GM23338 (cell line): ENCODE measurements around the gene TLE1. TPM values are rescaled to one million over a fixed set of nuclear protein-coding genes. Genes with fewer than 3 reads are reported as not detected.

Experiments used
- ATAC-seq: fragments of 200-7000 bp; cut with Tn5 transposase; 3 replicates; pipeline ENCODE4 v1.9.1; 2020
- DNase-seq: peaks from one replicate; pipeline ENCODE4 v3.0.0-alpha.2; 2015; ENCODE audit warnings: low spot score
- H2AFZ ChIP-seq: fragments of 200-600 bp; sonication (generic); 2 replicates; pipeline ENCODE4 v1.8.0; 2016; ENCODE audit warnings: antibody characterized with exemption, mild to moderate bottlenecking, moderate library complexity
- H3F3A ChIP-seq: fragments of 200-600 bp; sonication (generic); replicated peaks from 2 replicates; pipeline ENCODE4 v1.8.0; 2017; ENCODE audit warnings: antibody characterized with exemption, mixed run types, low read depth
- H3K27ac ChIP-seq: fragments of 200-600 bp; sonication (generic); 2 replicates; pipeline ENCODE4 v1.6.1; 2016; ENCODE audit warnings: low read depth
- H3K27me3 ChIP-seq: fragments of 200-600 bp; sonication (generic); 2 replicates; pipeline ENCODE4 v1.8.0; 2016; ENCODE audit warnings: mild to moderate bottlenecking, mixed run types, moderate library complexity; ENCODE audit not compliant: insufficient read depth
- H3K36me3 ChIP-seq: fragments of 200-600 bp; sonication (generic); 2 replicates; pipeline ENCODE4 v1.8.0; 2016; ENCODE audit warnings: mild to moderate bottlenecking; ENCODE audit not compliant: insufficient read depth
- H3K4me1 ChIP-seq: fragments of 200-600 bp; sonication (generic); 2 replicates; pipeline ENCODE4 v1.8.0; 2016; ENCODE audit warnings: mild to moderate bottlenecking, moderate library complexity; ENCODE audit not compliant: insufficient read depth
- H3K4me2 ChIP-seq: fragments of 200-600 bp; sonication (generic); 2 replicates; pipeline ENCODE4 v1.7.1; 2017; ENCODE audit warnings: mixed run types
- H3K4me3 ChIP-seq: fragments of 200-600 bp; sonication (generic); 2 replicates; pipeline ENCODE4 v1.6.1; 2016; ENCODE audit warnings: mixed run types
- H3K79me2 ChIP-seq: fragments of 200-600 bp; sonication (generic); replicated peaks from 2 replicates; pipeline ENCODE4 v1.8.0; 2017; ENCODE audit warnings: mild to moderate bottlenecking; ENCODE audit not compliant: insufficient read depth
- H3K9me2 ChIP-seq: fragments of 200-600 bp; sonication (generic); 2 replicates; pipeline ENCODE4 v1.8.0; 2017; ENCODE audit not compliant: insufficient read depth
- H4K20me1 ChIP-seq: fragments of 200-600 bp; sonication (generic); replicated peaks from 2 replicates; pipeline ENCODE4 v1.8.0; 2017; ENCODE audit warnings: mild to moderate bottlenecking; ENCODE audit not compliant: insufficient read depth
- H3K27ac Mint-ChIP-seq: 2 replicates; pipeline ENCODE4 v1.8.0; 2020; ENCODE audit warnings: inconsistent platforms, mild to moderate bottlenecking, moderate library complexity, mixed read lengths
- H3K27me3 Mint-ChIP-seq: 3 replicates; pipeline ENCODE4 v1.8.0; 2022; ENCODE audit warnings: low read depth, mild to moderate bottlenecking, moderate library complexity, mixed read lengths, inconsistent platforms; ENCODE audit not compliant: insufficient read depth, poor library complexity
- H3K36me3 Mint-ChIP-seq: 3 replicates; pipeline ENCODE4 v1.8.0; 2021; ENCODE audit warnings: low read depth, mild to moderate bottlenecking, inconsistent platforms, moderate library complexity, mixed read lengths
- H3K4me1 Mint-ChIP-seq: 3 replicates; pipeline ENCODE4 v1.8.0; 2020; ENCODE audit warnings: mild to moderate bottlenecking, inconsistent platforms, mixed read lengths
- H3K4me3 Mint-ChIP-seq: 3 replicates; pipeline ENCODE4 v1.8.0; 2021; ENCODE audit warnings: moderate library complexity, mild to moderate bottlenecking, inconsistent platforms, mixed read lengths
- H3K9me3 Mint-ChIP-seq: 3 replicates; pipeline ENCODE4 v1.8.0; 2020; ENCODE audit warnings: moderate library complexity, mild to moderate bottlenecking, inconsistent platforms, mixed read lengths
- CREB1 ChIP-seq: fragments of 250-450 bp; sonication (Bioruptor Pico); IDR thresholded peaks from 2 replicates; pipeline ENCODE4 v1.5.0; 2020; ENCODE audit warnings: low read depth, mild to moderate bottlenecking, moderate library complexity
- EZH2 ChIP-seq: fragments of 200-600 bp; sonication (generic); IDR thresholded peaks from one replicate; pipeline ENCODE4 v1.8.0; 2017; ENCODE audit warnings: antibody characterized with exemption, mild to moderate bottlenecking, low read depth; ENCODE audit not compliant: unreplicated experiment
- EZH2phosphoT487 ChIP-seq: fragments of 200-600 bp; sonication (generic); IDR thresholded peaks from one replicate; pipeline ENCODE4 v1.8.1; 2018; ENCODE audit warnings: antibody characterized with exemption; ENCODE audit not compliant: unreplicated experiment
- NANOG ChIP-seq: IDR thresholded peaks from 2 replicates; pipeline ENCODE4 v1.6.1; 2016; ENCODE audit warnings: antibody characterized with exemption, borderline replicate concordance
- POLR2AphosphoS5 ChIP-seq: IDR thresholded peaks from 2 replicates; pipeline ENCODE4 v1.6.1; 2016; ENCODE audit warnings: antibody characterized with exemption, low read depth
- STAT1 ChIP-seq: IDR thresholded peaks from one replicate; pipeline ENCODE4 v1.6.1; 2016; ENCODE audit warnings: antibody characterized with exemption; ENCODE audit not compliant: unreplicated experiment
- ZNF114 ChIP-seq: fragments of 250-450 bp; sonication (Bioruptor Pico); IDR thresholded peaks from 2 replicates; pipeline ENCODE4 v1.5.0; 2020; ENCODE audit warnings: mild to moderate bottlenecking, moderate library complexity
- ZNF331 ChIP-seq: fragments of 250-450 bp; sonication (Bioruptor Pico); IDR thresholded peaks from 2 replicates; pipeline ENCODE4 v1.5.0; 2020; ENCODE audit warnings: low read depth, mild to moderate bottlenecking, moderate library complexity
- ZNF462 ChIP-seq: fragments of 250-450 bp; sonication (Bioruptor Pico); IDR thresholded peaks from 2 replicates; pipeline ENCODE4 v1.5.0; 2020; ENCODE audit warnings: mild to moderate bottlenecking, moderate library complexity
- polyA plus RNA-seq: library from polyadenylated mRNA; unstranded; fragments of >200 nt; fragmentation: Nextera tagmentation; extraction: Ambion mirVana; gene quantifications from 2 replicates; pipeline ENCODE4 v1.2.1, GENCODE V29; 2016
- total RNA-seq: library from RNA; depleted of rRNA; stranded (reverse); fragments of >200 nt; shearing (Covaris generic); gene quantifications from 2 replicates; pipeline ENCODE4 v1.2.3, GENCODE V29; 2014
- TF ChIP-seq, protein P1 (sequence below), 2 experiments: fragments of 200-600 bp in 1 of 2; sonication (generic) in 1 of 2; conservative IDR thresholded peaks; 2 replicates each; pipeline versions ENCODE4 v1.5.1 to v1.6.1; 2016 to 2017; ENCODE audit warnings: antibody characterized with exemption in 2 of 2, low read depth in 2 of 2, mild to moderate bottlenecking in 2 of 2, moderate library complexity in 1 of 2

The TLE1 gene
- total and polyA plus RNA-seq, 2 experiments from 2014 or later: 58.1 to 132 TPM

- TF ChIP-seq POLR2AphosphoS5 (no peak), EZH2 (no peak), CREB1 (CRISPR knock-in tag) (no peak), EZH2phosphoT487 (no peak), NANOG (no peak)
- TF ChIP-seq, protein P1, sequence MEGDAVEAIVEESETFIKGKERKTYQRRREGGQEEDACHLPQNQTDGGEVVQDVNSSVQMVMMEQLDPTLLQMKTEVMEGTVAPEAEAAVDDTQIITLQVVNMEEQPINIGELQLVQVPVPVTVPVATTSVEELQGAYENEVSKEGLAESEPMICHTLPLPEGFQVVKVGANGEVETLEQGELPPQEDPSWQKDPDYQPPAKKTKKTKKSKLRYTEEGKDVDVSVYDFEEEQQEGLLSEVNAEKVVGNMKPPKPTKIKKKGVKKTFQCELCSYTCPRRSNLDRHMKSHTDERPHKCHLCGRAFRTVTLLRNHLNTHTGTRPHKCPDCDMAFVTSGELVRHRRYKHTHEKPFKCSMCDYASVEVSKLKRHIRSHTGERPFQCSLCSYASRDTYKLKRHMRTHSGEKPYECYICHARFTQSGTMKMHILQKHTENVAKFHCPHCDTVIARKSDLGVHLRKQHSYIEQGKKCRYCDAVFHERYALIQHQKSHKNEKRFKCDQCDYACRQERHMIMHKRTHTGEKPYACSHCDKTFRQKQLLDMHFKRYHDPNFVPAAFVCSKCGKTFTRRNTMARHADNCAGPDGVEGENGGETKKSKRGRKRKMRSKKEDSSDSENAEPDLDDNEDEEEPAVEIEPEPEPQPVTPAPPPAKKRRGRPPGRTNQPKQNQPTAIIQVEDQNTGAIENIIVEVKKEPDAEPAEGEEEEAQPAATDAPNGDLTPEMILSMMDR (conservative IDR thresholded peaks at IDR 0.05; ENCODE audit: low read depth in 2 of 2): no peak
Measured at GRCh38 chr9:81588148-81588871, 101.0 kb downstream of the TLE1 start (continued).

GRCh38 chr9:81586786-81587185, 102.6 kb downstream of the TLE1 start:
- Histone ChIP-seq H3F3A (no peaks in the 10 kb centered on the region), H3K79me2 (peaks cover 3% of the 10 kb centered on the region; the same call in 1 of the 2 replicates), H3K36me3 (peaks cover 52% of the 10 kb centered on the region), H3K9me2 (no peaks in the 10 kb centered on the region), H3K4me2 (no peak overlapping the region), H2AFZ (no peak overlapping the region), H3K27me3 (no peaks in the 10 kb centered on the region), H3K27ac (no peak overlapping the region), H4K20me1 (no peaks in the 10 kb centered on the region), H3K4me1 (peaks cover 3% of the 10 kb centered on the region; the same call in 1 of the 2 replicates), H3K4me3 (no peak overlapping the region)
- Mint-ChIP-seq H3K36me3 (peaks cover 98% of the 10 kb centered on the region), H3K27me3 (peaks cover 5% of the 10 kb centered on the region), H3K9me3 (no peaks in the 10 kb centered on the region), H3K4me1 (peaks cover 11% of the 10 kb centered on the region), H3K4me3 (no peak overlapping the region), H3K27ac (no peak overlapping the region)
- TF ChIP-seq ZNF331 (CRISPR knock-in tag) (no peak), POLR2AphosphoS5 (no peak), STAT1 (no peak), ZNF462 (no peak), NANOG (no peak), EZH2phosphoT487 (no peak), ZNF114 (CRISPR knock-in tag) (no peak), EZH2 (no peak)
- TF ChIP-seq, protein P1 (conservative IDR thresholded peaks at IDR 0.05; ENCODE audit: low read depth in 2 of 2): no peak
- DNase-seq: no peak
- no peak for ATAC-seq
